GM23338 (cell line): ENCODE measurements around the gene SOD3. TPM values are rescaled to one million over a fixed set of nuclear protein-coding genes. Genes with fewer than 3 reads are reported as not detected.

ENCODE experiments used
- ATAC-seq: fragments of 200-7000 bp; cut with Tn5 transposase; 3 replicates; pipeline ENCODE4 v1.9.1; 2020
- DNase-seq: peaks from one replicate; pipeline ENCODE4 v3.0.0-alpha.2; 2015; ENCODE audit warnings: low spot score
- H2AFZ ChIP-seq: fragments of 200-600 bp; sonication (generic); 2 replicates; pipeline ENCODE4 v1.8.0; 2016; ENCODE audit warnings: antibody characterized with exemption, mild to moderate bottlenecking, moderate library complexity
- H3F3A ChIP-seq: fragments of 200-600 bp; sonication (generic); replicated peaks from 2 replicates; pipeline ENCODE4 v1.8.0; 2017; ENCODE audit warnings: antibody characterized with exemption, mixed run types, low read depth
- H3K27ac ChIP-seq: fragments of 200-600 bp; sonication (generic); 2 replicates; pipeline ENCODE4 v1.6.1; 2016; ENCODE audit warnings: low read depth
- H3K27me3 ChIP-seq: fragments of 200-600 bp; sonication (generic); 2 replicates; pipeline ENCODE4 v1.8.0; 2016; ENCODE audit warnings: mild to moderate bottlenecking, mixed run types, moderate library complexity; ENCODE audit not compliant: insufficient read depth
- H3K36me3 ChIP-seq: fragments of 200-600 bp; sonication (generic); 2 replicates; pipeline ENCODE4 v1.8.0; 2016; ENCODE audit warnings: mild to moderate bottlenecking; ENCODE audit not compliant: insufficient read depth
- H3K4me1 ChIP-seq: fragments of 200-600 bp; sonication (generic); 2 replicates; pipeline ENCODE4 v1.8.0; 2016; ENCODE audit warnings: mild to moderate bottlenecking, moderate library complexity; ENCODE audit not compliant: insufficient read depth
- H3K4me2 ChIP-seq: fragments of 200-600 bp; sonication (generic); 2 replicates; pipeline ENCODE4 v1.7.1; 2017; ENCODE audit warnings: mixed run types
- H3K4me3 ChIP-seq: fragments of 200-600 bp; sonication (generic); 2 replicates; pipeline ENCODE4 v1.6.1; 2016; ENCODE audit warnings: mixed run types
- H3K79me2 ChIP-seq: fragments of 200-600 bp; sonication (generic); replicated peaks from 2 replicates; pipeline ENCODE4 v1.8.0; 2017; ENCODE audit warnings: mild to moderate bottlenecking; ENCODE audit not compliant: insufficient read depth
- H3K9me2 ChIP-seq: fragments of 200-600 bp; sonication (generic); 2 replicates; pipeline ENCODE4 v1.8.0; 2017; ENCODE audit not compliant: insufficient read depth
- H4K20me1 ChIP-seq: fragments of 200-600 bp; sonication (generic); replicated peaks from 2 replicates; pipeline ENCODE4 v1.8.0; 2017; ENCODE audit warnings: mild to moderate bottlenecking; ENCODE audit not compliant: insufficient read depth
- H3K27ac Mint-ChIP-seq: 2 replicates; pipeline ENCODE4 v1.8.0; 2020; ENCODE audit warnings: inconsistent platforms, mild to moderate bottlenecking, moderate library complexity, mixed read lengths
- H3K27me3 Mint-ChIP-seq: 3 replicates; pipeline ENCODE4 v1.8.0; 2022; ENCODE audit warnings: low read depth, mild to moderate bottlenecking, moderate library complexity, mixed read lengths, inconsistent platforms; ENCODE audit not compliant: insufficient read depth, poor library complexity
- H3K36me3 Mint-ChIP-seq: 3 replicates; pipeline ENCODE4 v1.8.0; 2021; ENCODE audit warnings: low read depth, mild to moderate bottlenecking, inconsistent platforms, moderate library complexity, mixed read lengths
- H3K4me1 Mint-ChIP-seq: 3 replicates; pipeline ENCODE4 v1.8.0; 2020; ENCODE audit warnings: mild to moderate bottlenecking, inconsistent platforms, mixed read lengths
- H3K4me3 Mint-ChIP-seq: 3 replicates; pipeline ENCODE4 v1.8.0; 2021; ENCODE audit warnings: moderate library complexity, mild to moderate bottlenecking, inconsistent platforms, mixed read lengths
- H3K9me3 Mint-ChIP-seq: 3 replicates; pipeline ENCODE4 v1.8.0; 2020; ENCODE audit warnings: moderate library complexity, mild to moderate bottlenecking, inconsistent platforms, mixed read lengths
- CREB1 ChIP-seq: fragments of 250-450 bp; sonication (Bioruptor Pico); IDR thresholded peaks from 2 replicates; pipeline ENCODE4 v1.5.0; 2020; ENCODE audit warnings: low read depth, mild to moderate bottlenecking, moderate library complexity
- EZH2 ChIP-seq: fragments of 200-600 bp; sonication (generic); IDR thresholded peaks from one replicate; pipeline ENCODE4 v1.8.0; 2017; ENCODE audit warnings: antibody characterized with exemption, mild to moderate bottlenecking, low read depth; ENCODE audit not compliant: unreplicated experiment
- EZH2phosphoT487 ChIP-seq: fragments of 200-600 bp; sonication (generic); IDR thresholded peaks from one replicate; pipeline ENCODE4 v1.8.1; 2018; ENCODE audit warnings: antibody characterized with exemption; ENCODE audit not compliant: unreplicated experiment
- JUNB ChIP-seq: IDR thresholded peaks from one replicate; pipeline ENCODE4 v1.6.1; 2016; ENCODE audit warnings: antibody characterized with exemption; ENCODE audit not compliant: unreplicated experiment
- NANOG ChIP-seq: IDR thresholded peaks from 2 replicates; pipeline ENCODE4 v1.6.1; 2016; ENCODE audit warnings: antibody characterized with exemption, borderline replicate concordance
- POLR2AphosphoS5 ChIP-seq: IDR thresholded peaks from 2 replicates; pipeline ENCODE4 v1.6.1; 2016; ENCODE audit warnings: antibody characterized with exemption, low read depth
- STAT1 ChIP-seq: IDR thresholded peaks from one replicate; pipeline ENCODE4 v1.6.1; 2016; ENCODE audit warnings: antibody characterized with exemption; ENCODE audit not compliant: unreplicated experiment
- ZNF114 ChIP-seq: fragments of 250-450 bp; sonication (Bioruptor Pico); IDR thresholded peaks from 2 replicates; pipeline ENCODE4 v1.5.0; 2020; ENCODE audit warnings: mild to moderate bottlenecking, moderate library complexity
- ZNF331 ChIP-seq: fragments of 250-450 bp; sonication (Bioruptor Pico); IDR thresholded peaks from 2 replicates; pipeline ENCODE4 v1.5.0; 2020; ENCODE audit warnings: low read depth, mild to moderate bottlenecking, moderate library complexity
- polyA plus RNA-seq: library from polyadenylated mRNA; unstranded; fragments of >200 nt; fragmentation: Nextera tagmentation; extraction: Ambion mirVana; gene quantifications from 2 replicates; pipeline ENCODE4 v1.2.1, GENCODE V29; 2016
- total RNA-seq: library from RNA; depleted of rRNA; stranded (reverse); fragments of >200 nt; shearing (Covaris generic); gene quantifications from 2 replicates; pipeline ENCODE4 v1.2.3, GENCODE V29; 2014
- TF ChIP-seq, protein P1 (sequence below): IDR thresholded peaks from one replicate; pipeline ENCODE4 v1.6.1; 2018; ENCODE audit warnings: antibody characterized with exemption; ENCODE audit not compliant: unreplicated experiment
- TF ChIP-seq, protein P2 (sequence below): fragments of 250-450 bp; sonication (Bioruptor Pico); IDR thresholded peaks from 2 replicates; pipeline ENCODE4 v1.5.0; 2020; ENCODE audit warnings: mild to moderate bottlenecking, moderate library complexity
- TF ChIP-seq, protein P3 (sequence below): IDR thresholded peaks from 2 replicates; pipeline ENCODE4 v1.6.1; 2016; ENCODE audit warnings: antibody characterized with exemption
- TF ChIP-seq, protein P4 (sequence below), 2 experiments: fragments of 200-600 bp in 1 of 2; sonication (generic) in 1 of 2; conservative IDR thresholded peaks; 2 replicates each; pipeline versions ENCODE4 v1.5.1 to v1.6.1; 2016 to 2017; ENCODE audit warnings: antibody characterized with exemption in 2 of 2, low read depth in 2 of 2, mild to moderate bottlenecking in 2 of 2, moderate library complexity in 1 of 2

The SOD3 gene
- total and polyA plus RNA-seq, 2 experiments from 2014 or later: 7.5 to 11.8 TPM

DNA sequence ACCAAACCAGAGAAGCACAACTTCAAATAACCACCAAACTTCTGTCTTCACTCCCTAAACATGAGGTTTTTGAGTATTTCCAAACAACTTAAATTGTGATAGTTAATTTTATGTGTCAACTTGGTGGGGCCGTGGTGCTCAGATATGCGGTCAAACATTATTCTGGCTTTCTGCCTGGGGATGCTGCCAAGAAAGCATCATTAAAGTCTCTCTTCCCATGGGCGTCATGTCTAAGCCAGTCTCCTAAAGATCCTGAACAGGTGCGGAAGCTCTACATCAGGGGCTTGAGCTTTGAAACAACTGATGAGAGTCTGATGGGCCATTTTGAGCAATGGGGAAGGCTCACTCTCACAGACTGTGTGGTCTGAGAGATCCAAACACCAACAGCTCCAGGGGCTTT lies 24.1 kb upstream of the SOD3 start:
- no peak overlapping the region for H3K4me3 ChIP-seq
- no peak for TF ChIP-seq NANOG
- no peak for TF ChIP-seq EZH2
- no peak for TF ChIP-seq CREB1
- TF ChIP-seq, protein P1, sequence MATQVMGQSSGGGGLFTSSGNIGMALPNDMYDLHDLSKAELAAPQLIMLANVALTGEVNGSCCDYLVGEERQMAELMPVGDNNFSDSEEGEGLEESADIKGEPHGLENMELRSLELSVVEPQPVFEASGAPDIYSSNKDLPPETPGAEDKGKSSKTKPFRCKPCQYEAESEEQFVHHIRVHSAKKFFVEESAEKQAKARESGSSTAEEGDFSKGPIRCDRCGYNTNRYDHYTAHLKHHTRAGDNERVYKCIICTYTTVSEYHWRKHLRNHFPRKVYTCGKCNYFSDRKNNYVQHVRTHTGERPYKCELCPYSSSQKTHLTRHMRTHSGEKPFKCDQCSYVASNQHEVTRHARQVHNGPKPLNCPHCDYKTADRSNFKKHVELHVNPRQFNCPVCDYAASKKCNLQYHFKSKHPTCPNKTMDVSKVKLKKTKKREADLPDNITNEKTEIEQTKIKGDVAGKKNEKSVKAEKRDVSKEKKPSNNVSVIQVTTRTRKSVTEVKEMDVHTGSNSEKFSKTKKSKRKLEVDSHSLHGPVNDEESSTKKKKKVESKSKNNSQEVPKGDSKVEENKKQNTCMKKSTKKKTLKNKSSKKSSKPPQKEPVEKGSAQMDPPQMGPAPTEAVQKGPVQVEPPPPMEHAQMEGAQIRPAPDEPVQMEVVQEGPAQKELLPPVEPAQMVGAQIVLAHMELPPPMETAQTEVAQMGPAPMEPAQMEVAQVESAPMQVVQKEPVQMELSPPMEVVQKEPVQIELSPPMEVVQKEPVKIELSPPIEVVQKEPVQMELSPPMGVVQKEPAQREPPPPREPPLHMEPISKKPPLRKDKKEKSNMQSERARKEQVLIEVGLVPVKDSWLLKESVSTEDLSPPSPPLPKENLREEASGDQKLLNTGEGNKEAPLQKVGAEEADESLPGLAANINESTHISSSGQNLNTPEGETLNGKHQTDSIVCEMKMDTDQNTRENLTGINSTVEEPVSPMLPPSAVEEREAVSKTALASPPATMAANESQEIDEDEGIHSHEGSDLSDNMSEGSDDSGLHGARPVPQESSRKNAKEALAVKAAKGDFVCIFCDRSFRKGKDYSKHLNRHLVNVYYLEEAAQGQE: no peak
- TF ChIP-seq POLR2AphosphoS5: no peak
- TF ChIP-seq EZH2phosphoT487: no peak
- TF ChIP-seq, protein P2, sequence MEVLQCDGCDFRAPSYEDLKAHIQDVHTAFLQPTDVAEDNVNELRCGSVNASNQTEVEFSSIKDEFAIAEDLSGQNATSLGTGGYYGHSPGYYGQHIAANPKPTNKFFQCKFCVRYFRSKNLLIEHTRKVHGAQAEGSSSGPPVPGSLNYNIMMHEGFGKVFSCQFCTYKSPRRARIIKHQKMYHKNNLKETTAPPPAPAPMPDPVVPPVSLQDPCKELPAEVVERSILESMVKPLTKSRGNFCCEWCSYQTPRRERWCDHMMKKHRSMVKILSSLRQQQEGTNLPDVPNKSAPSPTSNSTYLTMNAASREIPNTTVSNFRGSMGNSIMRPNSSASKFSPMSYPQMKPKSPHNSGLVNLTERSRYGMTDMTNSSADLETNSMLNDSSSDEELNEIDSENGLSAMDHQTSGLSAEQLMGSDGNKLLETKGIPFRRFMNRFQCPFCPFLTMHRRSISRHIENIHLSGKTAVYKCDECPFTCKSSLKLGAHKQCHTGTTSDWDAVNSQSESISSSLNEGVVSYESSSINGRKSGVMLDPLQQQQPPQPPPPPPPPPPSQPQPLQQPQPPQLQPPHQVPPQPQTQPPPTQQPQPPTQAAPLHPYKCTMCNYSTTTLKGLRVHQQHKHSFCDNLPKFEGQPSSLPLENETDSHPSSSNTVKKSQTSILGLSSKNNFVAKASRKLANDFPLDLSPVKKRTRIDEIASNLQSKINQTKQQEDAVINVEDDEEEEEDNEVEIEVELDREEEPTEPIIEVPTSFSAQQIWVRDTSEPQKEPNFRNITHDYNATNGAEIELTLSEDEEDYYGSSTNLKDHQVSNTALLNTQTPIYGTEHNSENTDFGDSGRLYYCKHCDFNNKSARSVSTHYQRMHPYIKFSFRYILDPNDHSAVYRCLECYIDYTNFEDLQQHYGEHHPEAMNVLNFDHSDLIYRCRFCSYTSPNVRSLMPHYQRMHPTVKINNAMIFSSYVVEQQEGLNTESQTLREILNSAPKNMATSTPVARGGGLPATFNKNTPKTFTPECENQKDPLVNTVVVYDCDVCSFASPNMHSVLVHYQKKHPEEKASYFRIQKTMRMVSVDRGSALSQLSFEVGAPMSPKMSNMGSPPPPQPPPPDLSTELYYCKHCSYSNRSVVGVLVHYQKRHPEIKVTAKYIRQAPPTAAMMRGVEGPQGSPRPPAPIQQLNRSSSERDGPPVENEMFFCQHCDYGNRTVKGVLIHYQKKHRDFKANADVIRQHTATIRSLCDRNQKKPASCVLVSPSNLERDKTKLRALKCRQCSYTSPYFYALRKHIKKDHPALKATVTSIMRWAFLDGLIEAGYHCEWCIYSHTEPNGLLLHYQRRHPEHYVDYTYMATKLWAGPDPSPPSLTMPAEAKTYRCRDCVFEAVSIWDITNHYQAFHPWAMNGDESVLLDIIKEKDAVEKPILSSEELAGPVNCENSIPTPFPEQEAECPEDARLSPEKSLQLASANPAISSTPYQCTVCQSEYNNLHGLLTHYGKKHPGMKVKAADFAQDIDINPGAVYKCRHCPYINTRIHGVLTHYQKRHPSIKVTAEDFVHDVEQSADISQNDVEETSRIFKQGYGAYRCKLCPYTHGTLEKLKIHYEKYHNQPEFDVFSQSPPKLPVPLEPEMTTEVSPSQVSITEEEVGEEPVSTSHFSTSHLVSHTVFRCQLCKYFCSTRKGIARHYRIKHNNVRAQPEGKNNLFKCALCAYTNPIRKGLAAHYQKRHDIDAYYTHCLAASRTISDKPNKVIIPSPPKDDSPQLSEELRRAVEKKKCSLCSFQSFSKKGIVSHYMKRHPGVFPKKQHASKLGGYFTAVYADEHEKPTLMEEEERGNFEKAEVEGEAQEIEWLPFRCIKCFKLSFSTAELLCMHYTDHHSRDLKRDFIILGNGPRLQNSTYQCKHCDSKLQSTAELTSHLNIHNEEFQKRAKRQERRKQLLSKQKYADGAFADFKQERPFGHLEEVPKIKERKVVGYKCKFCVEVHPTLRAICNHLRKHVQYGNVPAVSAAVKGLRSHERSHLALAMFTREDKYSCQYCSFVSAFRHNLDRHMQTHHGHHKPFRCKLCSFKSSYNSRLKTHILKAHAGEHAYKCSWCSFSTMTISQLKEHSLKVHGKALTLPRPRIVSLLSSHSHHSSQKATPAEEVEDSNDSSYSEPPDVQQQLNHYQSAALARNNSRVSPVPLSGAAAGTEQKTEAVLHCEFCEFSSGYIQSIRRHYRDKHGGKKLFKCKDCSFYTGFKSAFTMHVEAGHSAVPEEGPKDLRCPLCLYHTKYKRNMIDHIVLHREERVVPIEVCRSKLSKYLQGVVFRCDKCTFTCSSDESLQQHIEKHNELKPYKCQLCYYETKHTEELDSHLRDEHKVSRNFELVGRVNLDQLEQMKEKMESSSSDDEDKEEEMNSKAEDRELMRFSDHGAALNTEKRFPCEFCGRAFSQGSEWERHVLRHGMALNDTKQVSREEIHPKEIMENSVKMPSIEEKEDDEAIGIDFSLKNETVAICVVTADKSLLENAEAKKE (CRISPR knock-in tag): no peak
- TF ChIP-seq, protein P3, sequence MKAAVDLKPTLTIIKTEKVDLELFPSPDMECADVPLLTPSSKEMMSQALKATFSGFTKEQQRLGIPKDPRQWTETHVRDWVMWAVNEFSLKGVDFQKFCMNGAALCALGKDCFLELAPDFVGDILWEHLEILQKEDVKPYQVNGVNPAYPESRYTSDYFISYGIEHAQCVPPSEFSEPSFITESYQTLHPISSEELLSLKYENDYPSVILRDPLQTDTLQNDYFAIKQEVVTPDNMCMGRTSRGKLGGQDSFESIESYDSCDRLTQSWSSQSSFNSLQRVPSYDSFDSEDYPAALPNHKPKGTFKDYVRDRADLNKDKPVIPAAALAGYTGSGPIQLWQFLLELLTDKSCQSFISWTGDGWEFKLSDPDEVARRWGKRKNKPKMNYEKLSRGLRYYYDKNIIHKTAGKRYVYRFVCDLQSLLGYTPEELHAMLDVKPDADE: no peak
- TF ChIP-seq JUNB: no peak
- no peak for TF ChIP-seq STAT1
- TF ChIP-seq ZNF114 (CRISPR knock-in tag): no peak
- TF ChIP-seq, protein P4, sequence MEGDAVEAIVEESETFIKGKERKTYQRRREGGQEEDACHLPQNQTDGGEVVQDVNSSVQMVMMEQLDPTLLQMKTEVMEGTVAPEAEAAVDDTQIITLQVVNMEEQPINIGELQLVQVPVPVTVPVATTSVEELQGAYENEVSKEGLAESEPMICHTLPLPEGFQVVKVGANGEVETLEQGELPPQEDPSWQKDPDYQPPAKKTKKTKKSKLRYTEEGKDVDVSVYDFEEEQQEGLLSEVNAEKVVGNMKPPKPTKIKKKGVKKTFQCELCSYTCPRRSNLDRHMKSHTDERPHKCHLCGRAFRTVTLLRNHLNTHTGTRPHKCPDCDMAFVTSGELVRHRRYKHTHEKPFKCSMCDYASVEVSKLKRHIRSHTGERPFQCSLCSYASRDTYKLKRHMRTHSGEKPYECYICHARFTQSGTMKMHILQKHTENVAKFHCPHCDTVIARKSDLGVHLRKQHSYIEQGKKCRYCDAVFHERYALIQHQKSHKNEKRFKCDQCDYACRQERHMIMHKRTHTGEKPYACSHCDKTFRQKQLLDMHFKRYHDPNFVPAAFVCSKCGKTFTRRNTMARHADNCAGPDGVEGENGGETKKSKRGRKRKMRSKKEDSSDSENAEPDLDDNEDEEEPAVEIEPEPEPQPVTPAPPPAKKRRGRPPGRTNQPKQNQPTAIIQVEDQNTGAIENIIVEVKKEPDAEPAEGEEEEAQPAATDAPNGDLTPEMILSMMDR (conservative IDR thresholded peaks at IDR 0.05; ENCODE audit: low read depth in 2 of 2): no peak
- TF ChIP-seq ZNF331: no peak
- Mint-ChIP-seq H3K4me3 (no peak overlapping the region), H3K27me3 (peaks cover 2% of the 10 kb centered on the region), H3K36me3 (no peaks in the 10 kb centered on the region; the same call in 2 of the 3 replicates), H3K27ac (no peak overlapping the region), H3K9me3 (no peaks in the 10 kb centered on the region), H3K4me1 (peaks cover 10% of the 10 kb centered on the region)
- H3K27me3 ChIP-seq: no peaks in the 10 kb centered on the region
- no peaks in the 10 kb centered on the region for H3K4me1 ChIP-seq
- no peaks in the 10 kb centered on the region for H3K36me3 ChIP-seq
- 0 out of 2 replicates have a peak, but pooled peaks cover 3% of the 10 kb centered on the region for H3F3A ChIP-seq
- H4K20me1 ChIP-seq: no peaks in the 10 kb centered on the region
- no peak overlapping the region for H2AFZ ChIP-seq
- H3K4me2 ChIP-seq: no peak overlapping the region
- H3K79me2 ChIP-seq: no peaks in the 10 kb centered on the region
- H3K27ac ChIP-seq: no peak overlapping the region
- no peak for ATAC-seq
- peaks cover 17% of the 10 kb centered on the region for H3K9me2 ChIP-seq
- DNase-seq: no peak
